Fibroblast of peridontal ligament (primary cell): ENCODE measurements around the gene EGR4.
"Not testable (repeated sequence)": the region's sequence is repeated elsewhere in the genome, so short reads cannot be mapped to it uniquely, and the experiment has no call there.

Experiments
- DNase-seq: peaks from one replicate; pipeline ENCODE4 v3.0.0-alpha.2; 2010; ENCODE audit errors: extremely low read depth

Gene EGR4

GRCh38 chr2:73263540-73264331 is 29.6 kb downstream of the EGR4 start:
- no peak for DNase-seq

GRCh38 chr2:73262691-73263429 is 30.5 kb downstream of the EGR4 start:
- not testable (repeated sequence) for DNase-seq

GRCh38 chr2:73262108-73262651 is 31.2 kb downstream of the EGR4 start:
- no peak for DNase-seq

GRCh38 chr2:73260338-73260984 is 32.9 kb downstream of the EGR4 start:
- peak; percentile 27 for DNase-seq

GRCh38 chr2:73259704-73260337 is 33.5 kb downstream of the EGR4 start:
- DNase-seq: no peak

- no peak for DNase-seq
Measured at GRCh38 chr2:73259276-73259675, 34.1 kb downstream of the EGR4 start.

- DNase-seq: no peak
Measured at GRCh38 chr2:73258913-73259215, 34.5 kb downstream of the EGR4 start.

- DNase-seq: no peak
Measured at GRCh38 chr2:73258186-73258912, 35.0 kb downstream of the EGR4 start.

- no peak for DNase-seq
Measured at GRCh38 chr2:73257425-73258125, 35.8 kb downstream of the EGR4 start.

- DNase-seq: no peak
Measured at GRCh38 chr2:73257021-73257420, 36.3 kb downstream of the EGR4 start.

GRCh38 chr2:73256618-73256922 is 36.8 kb downstream of the EGR4 start:
- DNase-seq: no peak

GRCh38 chr2:73255907-73256617 is 37.3 kb downstream of the EGR4 start:
- DNase-seq: no peak

GRCh38 chr2:73255007-73255644 is 38.2 kb downstream of the EGR4 start:
- no peak for DNase-seq

- no peak for DNase-seq
Measured at GRCh38 chr2:73254343-73255006, 38.9 kb downstream of the EGR4 start.

- no peak for DNase-seq
Measured at GRCh38 chr2:73253901-73254300, 39.4 kb downstream of the EGR4 start.

- DNase-seq: no peak
Measured at GRCh38 chr2:73253400-73253799, 39.9 kb downstream of the EGR4 start.

- DNase-seq: no peak
Measured at GRCh38 chr2:73252238-73253027, 40.9 kb downstream of the EGR4 start.
